GM12878 (cell line): ENCODE measurements around the gene SMPDL3A. TPM values are rescaled to one million over a fixed set of nuclear protein-coding genes. Genes with fewer than 3 reads are reported as not detected.

Source experiments
- ATAC-seq: fragments of 200-7000 bp; cut with Tn5 transposase; 3 replicates; pipeline ENCODE4 v1.9.1; 2020; ENCODE audit warnings: mild to moderate bottlenecking, moderate library complexity
- BruUV-seq: library from RNA; stranded (reverse); fragments of 400-500 nt; replicated peaks from 2 replicates; lab custom pipeline; 2021; lab: Mats Ljungman, UMichigan
- CTCF ChIA-PET: fragments of 300-600 bp; sonication (Branson Sonifier 250); formaldehyde crosslinking; extraction: SDS; loops from one replicate; lab custom pipeline; 2021; ENCODE audit warnings: inconsistent platforms; lab: Yijun Ruan, JAX
- POLR2A ChIA-PET: fragments of 350-600 bp; formaldehyde crosslinking; extraction: SDS; loops from one replicate; lab custom pipeline; 2021; ENCODE audit warnings: inconsistent platforms; lab: Charles Lee
- RAD21 ChIA-PET: fragments of 300-600 bp; sonication (Branson Sonifier 250); formaldehyde crosslinking; loops from one replicate; lab custom pipeline; 2023; ENCODE audit warnings: antibody characterized with exemption; ENCODE audit not compliant: unreplicated experiment; lab: Charles Lee
- SMC1A ChIA-PET: fragments of 300-600 bp; sonication (Branson Sonifier 250); formaldehyde crosslinking; loops from one replicate; lab custom pipeline; 2023; ENCODE audit not compliant: unreplicated experiment, uncharacterized antibody; lab: Charles Lee
- DNase-seq: peaks from one replicate; pipeline ENCODE4 v3.0.0-alpha.2; 2011; ENCODE audit warnings: low read depth, low spot score
- FAIRE-seq: peaks from 3 replicates; lab custom pipeline; 2011; peaks lifted over from hg19 to GRCh38; lab: Jason Lieb, UNC
- H2AFZ ChIP-seq: 2 replicates; pipeline ENCODE4 v1.6.0; 2011; ENCODE audit warnings: low read depth, low read length, control low read depth; ENCODE audit not compliant: control insufficient read depth
- H3K27ac ChIP-seq: 2 replicates; pipeline ENCODE4 v1.5.1; 2011; ENCODE audit warnings: control low read depth; ENCODE audit not compliant: control insufficient read depth, insufficient read depth
- H3K27me3 ChIP-seq, 2 experiments: replicated peaks in 1 of 2; 2 replicates each; pipeline versions ENCODE4 v1.6.0 to v1.6.1; 2011; ENCODE audit warnings: low read length in 1 of 2; ENCODE audit not compliant: control insufficient read depth in 2 of 2, insufficient read depth in 2 of 2
- H3K36me3 ChIP-seq, 2 experiments: 2 replicates each; pipeline ENCODE4 v1.5.1; 2011; ENCODE audit warnings: low read length in 1 of 2; ENCODE audit not compliant: control insufficient read depth in 2 of 2, insufficient read depth in 2 of 2
- H3K4me1 ChIP-seq: 2 replicates; pipeline ENCODE4 v1.6.1; 2011; ENCODE audit warnings: mild to moderate bottlenecking, low read length, moderate library complexity, mixed read lengths; ENCODE audit not compliant: control insufficient read depth, insufficient read depth
- H3K4me2 ChIP-seq: 2 replicates; pipeline ENCODE4 v1.6.0; 2011; ENCODE audit warnings: control low read depth; ENCODE audit not compliant: control insufficient read depth, insufficient read depth
- H3K4me3 ChIP-seq: fragments of 200-600 bp; sonication (generic); 2 replicates; pipeline ENCODE4 v1.5.1; 2016
- H3K79me2 ChIP-seq: 2 replicates; pipeline ENCODE4 v1.6.0; 2011; ENCODE audit warnings: low read length; ENCODE audit not compliant: control insufficient read depth, insufficient read depth
- H3K9ac ChIP-seq: 2 replicates; pipeline ENCODE4 v1.8.0; 2011; ENCODE audit warnings: low read length, control low read depth, mixed read lengths; ENCODE audit not compliant: control insufficient read depth, insufficient read depth
- H3K9me3 ChIP-seq: replicated peaks from 3 replicates; pipeline ENCODE4 v1.5.1; 2011; ENCODE audit warnings: mild to moderate bottlenecking, low read length; ENCODE audit not compliant: control insufficient read depth, insufficient read depth
- H4K20me1 ChIP-seq: 2 replicates; pipeline ENCODE4 v1.6.0; 2011; ENCODE audit not compliant: control insufficient read depth, insufficient read depth
- BCLAF1 ChIP-seq: fragments of 450-650 bp; IDR thresholded peaks from 2 replicates; pipeline ENCODE4 v1.6.1; 2017; ENCODE audit warnings: antibody characterized with exemption, mild to moderate bottlenecking, moderate library complexity
- CBX5 ChIP-seq: sonication (generic); IDR thresholded peaks from 2 replicates; pipeline ENCODE4 v1.6.1; 2016; ENCODE audit warnings: low read depth, moderate library complexity, mild to moderate bottlenecking, inconsistent platforms
- FOXK2 ChIP-seq: fragments of 450-650 bp; IDR thresholded peaks from 2 replicates; pipeline ENCODE4 v1.6.1; 2017; ENCODE audit warnings: mild to moderate bottlenecking, moderate library complexity
- GABPA ChIP-seq: IDR thresholded peaks from 2 replicates; pipeline ENCODE4 v1.6.1; 2014; ENCODE audit warnings: antibody characterized with exemption, low read depth, mild to moderate bottlenecking, inconsistent platforms
- POU2F2 ChIP-seq: IDR thresholded peaks from 3 replicates; pipeline ENCODE4 v1.6.1; 2011; ENCODE audit warnings: low read depth, mild to moderate bottlenecking, low read length, borderline replicate concordance
- ZNF274 ChIP-seq: IDR thresholded peaks from one replicate; pipeline ENCODE4 v1.8.0; 2011; ENCODE audit not compliant: insufficient read length, insufficient read depth
- WGBS: methylation state at CpG from one replicate; pipeline ENCODE4 v1.1.6; 2016; ENCODE audit warnings: low lambda C conversion rate; ENCODE audit not compliant: insufficient replicate concordance, insufficient coverage; ENCODE audit errors: missing lambda C conversion rate; 5-methylcytosine and 5-hydroxymethylcytosine counted together
- in situ Hi-C: fragments of 300-500 bp; cut with MboI; formaldehyde crosslinking; loops from 9 replicates; pipeline ENCODE4 v1.14.3; 2018; ENCODE audit warnings: mixed read lengths
- intact Hi-C: fragments of 100-400 bp; cut with micrococcal nuclease; formaldehyde crosslinking; loops from one replicate; pipeline ENCODE4 v1.14.2; 2022; ENCODE audit not compliant: unreplicated experiment
- polyA plus RNA-seq, 11 experiments: library from polyadenylated mRNA; depleted of rRNA in 4 of 11; unstranded in 6 of 11; stranded (reverse) in 5 of 11; fragments of >200 nt; fragmentation: Nextera tagmentation in 4 of 11; fragmentation: Illumina TruSeq in 1 of 11; extraction: Ambion mirVana in 4 of 11; extraction: Trizol in 1 of 11; gene quantifications; 1 replicate in 1 of 11; 2 replicates in 10 of 11; pipeline versions ENCODE4 v1.2.1 to v1.2.3, GENCODE V29; 2011 to 2016; ENCODE audit warnings: inconsistent platforms in 2 of 11, missing spikeins in 2 of 11, low read depth in 1 of 11
- total RNA-seq, 4 experiments: library from RNA; depleted of rRNA in 3 of 4; stranded (reverse); fragments of >200 nt in 3 of 4; fragmentation: Illumina TruSeq in 1 of 4; extraction: Trizol in 1 of 4; gene quantifications; 2 replicates each; pipeline versions ENCODE4 v1.2.1 to v1.2.3, GENCODE V29; 2013 to 2021
- TF ChIP-seq, protein P1 (sequence below): fragments of 450-650 bp; IDR thresholded peaks from 2 replicates; pipeline ENCODE4 v1.6.1; 2017; ENCODE audit warnings: low read depth, mild to moderate bottlenecking, moderate library complexity
- TF ChIP-seq, protein P2 (sequence below): fragments of 450-650 bp; conservative IDR thresholded peaks from 2 replicates; pipeline ENCODE4 v1.6.1; 2017; ENCODE audit warnings: mild to moderate bottlenecking, moderate library complexity

The SMPDL3A gene
- total and polyA plus RNA-seq, 10 of the 15 experiments (the other 5 are each of a cell fraction or from before 2014, with no cell fraction given), result 0.05 to 0.91 (median 0.09) TPM; not detected in 3

DNA sequence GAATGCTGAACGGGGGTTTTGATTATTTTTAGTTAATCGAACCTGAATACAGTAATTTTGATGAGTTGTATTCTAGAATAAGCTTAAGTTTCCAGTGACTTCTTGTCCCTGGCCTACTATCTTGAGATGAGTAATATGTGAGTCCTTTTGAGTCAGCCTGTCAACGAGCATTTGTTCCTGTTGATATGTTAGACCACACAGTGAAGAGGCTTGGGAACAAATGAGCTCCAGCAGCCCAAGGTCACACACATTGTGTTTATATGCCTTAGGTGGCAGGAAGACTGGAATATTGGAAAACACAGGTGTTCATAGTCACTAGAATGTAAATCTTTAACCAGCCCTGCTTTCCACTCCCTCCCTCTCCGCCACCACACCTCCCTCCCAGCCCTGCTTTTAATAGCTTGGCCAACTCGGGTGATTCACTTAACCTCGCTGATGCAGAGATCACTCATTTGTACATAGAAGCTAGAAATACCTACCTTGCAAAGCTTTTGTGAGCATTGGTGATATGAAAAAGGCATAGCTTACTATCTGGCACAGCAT lies 9.1 kb downstream of the SMPDL3A start (continued):
- TF ChIP-seq, protein P1, sequence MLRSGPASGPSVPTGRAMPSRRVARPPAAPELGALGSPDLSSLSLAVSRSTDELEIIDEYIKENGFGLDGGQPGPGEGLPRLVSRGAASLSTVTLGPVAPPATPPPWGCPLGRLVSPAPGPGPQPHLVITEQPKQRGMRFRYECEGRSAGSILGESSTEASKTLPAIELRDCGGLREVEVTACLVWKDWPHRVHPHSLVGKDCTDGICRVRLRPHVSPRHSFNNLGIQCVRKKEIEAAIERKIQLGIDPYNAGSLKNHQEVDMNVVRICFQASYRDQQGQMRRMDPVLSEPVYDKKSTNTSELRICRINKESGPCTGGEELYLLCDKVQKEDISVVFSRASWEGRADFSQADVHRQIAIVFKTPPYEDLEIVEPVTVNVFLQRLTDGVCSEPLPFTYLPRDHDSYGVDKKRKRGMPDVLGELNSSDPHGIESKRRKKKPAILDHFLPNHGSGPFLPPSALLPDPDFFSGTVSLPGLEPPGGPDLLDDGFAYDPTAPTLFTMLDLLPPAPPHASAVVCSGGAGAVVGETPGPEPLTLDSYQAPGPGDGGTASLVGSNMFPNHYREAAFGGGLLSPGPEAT, result peak; percentile 71

GRCh38 chr6:122799140-122799745 lies 10.2 kb downstream of the SMPDL3A start:
- FAIRE-seq (no peak), DNase-seq (no peak), ATAC-seq (no peak)
- no peak overlapping the region for H2AFZ ChIP-seq
- H3K36me3 ChIP-seq, result no peaks in the 10 kb centered on the region
- ChIA-PET RAD21 (interaction anchor here (0.7 to 3.6 kb wide), 12 partner anchors 11 to 269 kb away, joined by 3 to 23 read pairs (median 8); no protein-coding TSS in a partner anchor), POLR2A (interaction anchor here (1.1 to 2.5 kb wide), 4 partner anchors 10 to 47 kb away, joined by 3 to 15 read pairs (median 8); partner anchors contain the start of gene SMPDL3A), SMC1A (interaction anchor here (0.8 to 4.6 kb wide), 18 partner anchors 10 to 90 kb away, joined by 3 to 48 read pairs (median 6); partner anchors contain the start of gene SMPDL3A), CTCF (interaction anchor here (1.4 to 7.5 kb wide), 10 partner anchors 9 to 69 kb away, joined by 3 to 59 read pairs (median 9); partner anchors contain the start of gene SMPDL3A)
- H3K4me2 ChIP-seq, result no peak overlapping the region
- no peaks in the 10 kb centered on the region for H3K9me3 ChIP-seq
- H3K79me2 ChIP-seq, result no peaks in the 10 kb centered on the region
- no peak overlapping the region for H3K4me3 ChIP-seq
- BruUV-seq, result no TSS peak
- H4K20me1 ChIP-seq, result no peaks in the 10 kb centered on the region
- in situ Hi-C loops, result no loop called here
- no peak overlapping the region for H3K27ac ChIP-seq
- no peaks in the 10 kb centered on the region for H3K4me1 ChIP-seq
- H3K9ac ChIP-seq, result no peak overlapping the region
- intact Hi-C loops, result loop anchor here (5.0 kb wide), 1 partner anchor 133 kb away; no protein-coding TSS in a partner anchor
- WGBS, result 48% methylated on average over 4 of the region's 4 CpGs
- H3K27me3 ChIP-seq, result no peaks in the 10 kb centered on the region
- TF ChIP-seq FOXK2 (no peak), POU2F2 (no peak), BCLAF1 (no peak), ZNF274 (no peak), GABPA (no peak), CBX5 (no peak)
- TF ChIP-seq, protein P2, sequence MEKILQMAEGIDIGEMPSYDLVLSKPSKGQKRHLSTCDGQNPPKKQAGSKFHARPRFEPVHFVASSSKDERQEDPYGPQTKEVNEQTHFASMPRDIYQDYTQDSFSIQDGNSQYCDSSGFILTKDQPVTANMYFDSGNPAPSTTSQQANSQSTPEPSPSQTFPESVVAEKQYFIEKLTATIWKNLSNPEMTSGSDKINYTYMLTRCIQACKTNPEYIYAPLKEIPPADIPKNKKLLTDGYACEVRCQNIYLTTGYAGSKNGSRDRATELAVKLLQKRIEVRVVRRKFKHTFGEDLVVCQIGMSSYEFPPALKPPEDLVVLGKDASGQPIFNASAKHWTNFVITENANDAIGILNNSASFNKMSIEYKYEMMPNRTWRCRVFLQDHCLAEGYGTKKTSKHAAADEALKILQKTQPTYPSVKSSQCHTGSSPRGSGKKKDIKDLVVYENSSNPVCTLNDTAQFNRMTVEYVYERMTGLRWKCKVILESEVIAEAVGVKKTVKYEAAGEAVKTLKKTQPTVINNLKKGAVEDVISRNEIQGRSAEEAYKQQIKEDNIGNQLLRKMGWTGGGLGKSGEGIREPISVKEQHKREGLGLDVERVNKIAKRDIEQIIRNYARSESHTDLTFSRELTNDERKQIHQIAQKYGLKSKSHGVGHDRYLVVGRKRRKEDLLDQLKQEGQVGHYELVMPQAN, result no peak
- TF ChIP-seq, protein P1, result no peak
